ENCODE data around the gene DGCR6L.
"Not testable (repeated sequence)": the region's sequence is repeated elsewhere in the genome, so short reads cannot be mapped to it uniquely, and the experiment has no call there.

GRCh38 chr22:20303229-20303534 lies 16.7 kb downstream of the DGCR6L start:
- not testable (repeated sequence) for TF ChIP-seq POLR2A (IDR thresholded peaks at IDR 0.05)
- TF ChIP-seq, protein P1, sequence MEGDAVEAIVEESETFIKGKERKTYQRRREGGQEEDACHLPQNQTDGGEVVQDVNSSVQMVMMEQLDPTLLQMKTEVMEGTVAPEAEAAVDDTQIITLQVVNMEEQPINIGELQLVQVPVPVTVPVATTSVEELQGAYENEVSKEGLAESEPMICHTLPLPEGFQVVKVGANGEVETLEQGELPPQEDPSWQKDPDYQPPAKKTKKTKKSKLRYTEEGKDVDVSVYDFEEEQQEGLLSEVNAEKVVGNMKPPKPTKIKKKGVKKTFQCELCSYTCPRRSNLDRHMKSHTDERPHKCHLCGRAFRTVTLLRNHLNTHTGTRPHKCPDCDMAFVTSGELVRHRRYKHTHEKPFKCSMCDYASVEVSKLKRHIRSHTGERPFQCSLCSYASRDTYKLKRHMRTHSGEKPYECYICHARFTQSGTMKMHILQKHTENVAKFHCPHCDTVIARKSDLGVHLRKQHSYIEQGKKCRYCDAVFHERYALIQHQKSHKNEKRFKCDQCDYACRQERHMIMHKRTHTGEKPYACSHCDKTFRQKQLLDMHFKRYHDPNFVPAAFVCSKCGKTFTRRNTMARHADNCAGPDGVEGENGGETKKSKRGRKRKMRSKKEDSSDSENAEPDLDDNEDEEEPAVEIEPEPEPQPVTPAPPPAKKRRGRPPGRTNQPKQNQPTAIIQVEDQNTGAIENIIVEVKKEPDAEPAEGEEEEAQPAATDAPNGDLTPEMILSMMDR (IDR thresholded peaks at IDR 0.05) = not testable (repeated sequence)

Data from transverse colon (tissue), 3 donors.